Natural killer cell (primary cell): Measurements from ENCODE around the gene ST6GAL1. TPM values are rescaled to one million over a fixed set of nuclear protein-coding genes. Genes with fewer than 3 reads are reported as not detected.

ENCODE experiments used
- ATAC-seq, 3 donors: fragments of 150-1000 bp in 2 of 3; fragments of 200-7000 bp in 1 of 3; cut with Tn5 transposase; 1 replicate in 1 of 3; 2 replicates in 2 of 3; pipeline ENCODE4 v1.10.0; 2021; ENCODE audit warnings: mild to moderate bottlenecking in 2 of 3, moderate library complexity in 2 of 3
- DNase-seq, 2 donors: peaks; one replicate each; pipeline versions ENCODE4 v3.0.0 to v3.0.0-alpha.2; 2013 to 2021; ENCODE audit warnings: mixed read lengths in 1 of 2
- H3K27ac ChIP-seq: one replicate; pipeline ENCODE4 v1.5.1; 2013; ENCODE audit warnings: mild to moderate bottlenecking, low read length
- H3K27me3 ChIP-seq: one replicate; pipeline ENCODE4 v1.6.1; 2013; ENCODE audit warnings: low read length; ENCODE audit not compliant: control insufficient read depth, insufficient read depth
- H3K36me3 ChIP-seq: one replicate; pipeline ENCODE4 v1.6.1; 2013; ENCODE audit warnings: low read length; ENCODE audit not compliant: control insufficient read depth, insufficient read depth
- H3K4me1 ChIP-seq: one replicate; pipeline ENCODE4 v1.6.1; 2013; ENCODE audit warnings: low read length; ENCODE audit not compliant: control insufficient read depth, insufficient read depth
- H3K4me3 ChIP-seq: one replicate; pipeline ENCODE4 v1.5.1; 2013; ENCODE audit warnings: low read length
- H3K9me3 ChIP-seq: one replicate; pipeline ENCODE4 v1.6.1; 2013; ENCODE audit warnings: low read length; ENCODE audit not compliant: control insufficient read depth, insufficient read depth
- H3K27ac Mint-ChIP-seq, 2 donors: one replicate each; pipeline ENCODE4 v1.8.0; 2022; ENCODE audit warnings: mild to moderate bottlenecking in 2 of 2, mixed read lengths in 2 of 2, moderate library complexity in 1 of 2
- H3K27me3 Mint-ChIP-seq, 2 donors: one replicate each; pipeline ENCODE4 v1.8.0; 2022; ENCODE audit warnings: low read depth in 2 of 2, mixed read lengths in 2 of 2
- H3K36me3 Mint-ChIP-seq: one replicate; pipeline ENCODE4 v1.8.0; 2022; ENCODE audit warnings: mixed read lengths
- H3K4me1 Mint-ChIP-seq, 2 donors: one replicate each; pipeline ENCODE4 v1.8.0; 2022; ENCODE audit warnings: mixed read lengths in 2 of 2
- H3K4me3 Mint-ChIP-seq: one replicate; pipeline ENCODE4 v1.8.0; 2022; ENCODE audit warnings: mild to moderate bottlenecking, moderate library complexity, mixed read lengths
- H3K9me3 Mint-ChIP-seq, 2 donors: one replicate each; pipeline ENCODE4 v1.8.0; 2022; ENCODE audit warnings: mixed read lengths in 2 of 2
- WGBS: methylation state at CpG from one replicate; pipeline ENCODE4 v1.1.7; 2013; ENCODE audit warnings: missing lambda C conversion rate; ENCODE audit not compliant: insufficient coverage; 5-methylcytosine and 5-hydroxymethylcytosine counted together
- intact Hi-C: fragments of 100-400 bp; cut with micrococcal nuclease; formaldehyde crosslinking; loops from one replicate; pipeline ENCODE4 v1.14.2; 2022
- total RNA-seq, 4 donors: library from RNA; stranded (reverse); fragments of 120-200 nt in 1 of 4; gene quantifications; one replicate each; pipeline versions ENCODE4 v1.2.3 to v1.2.4, GENCODE V29; 2013 to 2022
- TF ChIP-seq, protein P1 (sequence below): fragments of 200-600 bp; IDR thresholded peaks from one replicate; pipeline ENCODE4 v1.8.0; 2022; ENCODE audit warnings: antibody characterized with exemption

ST6GAL1 gene
- total RNA-seq, 3 donors from 2014 or later (not counting 1 experiment from before 2014, with no cell fraction given): 121 to 182 (median 146) TPM

DNA sequence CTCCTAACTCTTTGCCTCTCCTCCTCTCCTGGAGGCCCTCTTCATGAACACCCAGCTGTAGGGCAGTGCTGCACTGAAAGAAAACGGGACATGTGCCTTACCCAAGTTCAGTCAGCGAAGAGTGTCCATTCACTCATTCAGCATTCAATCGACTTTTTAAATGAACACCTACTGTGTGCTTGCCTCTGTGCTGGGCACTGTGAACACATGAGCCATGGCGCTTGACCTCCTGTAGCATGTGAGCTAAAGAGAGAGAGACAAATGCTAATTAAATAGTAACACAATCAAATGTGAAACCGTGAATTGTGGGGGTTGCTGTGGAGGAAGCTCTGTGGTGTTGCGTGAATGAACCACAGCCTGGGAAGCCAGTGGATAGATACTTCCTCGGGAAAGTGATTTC is 43.4 kb downstream of the ST6GAL1 start:
- H3K36me3 Mint-ChIP-seq: peaks cover 7% of the 10 kb centered on the region
- no peak for ATAC-seq
- WGBS: 65% methylated on average over 7 of the region's 7 CpGs

DNA sequence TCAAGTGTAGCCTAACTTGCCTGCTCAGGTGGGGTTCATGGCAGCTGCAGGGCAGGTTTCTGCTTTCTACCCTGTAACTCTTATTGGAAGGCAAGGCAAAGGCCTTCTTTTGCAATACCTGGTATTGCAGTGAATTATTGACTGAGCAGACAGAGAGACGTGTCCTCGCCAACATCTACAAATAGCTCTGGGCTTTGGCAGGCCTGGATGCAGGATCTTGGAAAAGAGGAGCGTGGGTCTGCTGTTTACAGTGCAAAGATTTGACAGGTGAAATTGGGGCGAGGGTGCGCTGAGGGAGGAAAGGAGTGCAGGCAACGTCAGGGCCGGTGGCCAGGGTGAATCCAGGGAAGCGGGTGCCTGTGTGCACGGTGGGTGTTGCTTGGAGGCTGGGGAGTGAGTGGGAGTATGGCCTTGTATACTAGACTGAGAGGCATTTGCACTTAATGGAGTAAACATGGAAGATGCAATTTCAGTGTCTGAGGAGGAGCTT is 44.5 kb downstream of the ST6GAL1 start:
- TF ChIP-seq, protein P1, sequence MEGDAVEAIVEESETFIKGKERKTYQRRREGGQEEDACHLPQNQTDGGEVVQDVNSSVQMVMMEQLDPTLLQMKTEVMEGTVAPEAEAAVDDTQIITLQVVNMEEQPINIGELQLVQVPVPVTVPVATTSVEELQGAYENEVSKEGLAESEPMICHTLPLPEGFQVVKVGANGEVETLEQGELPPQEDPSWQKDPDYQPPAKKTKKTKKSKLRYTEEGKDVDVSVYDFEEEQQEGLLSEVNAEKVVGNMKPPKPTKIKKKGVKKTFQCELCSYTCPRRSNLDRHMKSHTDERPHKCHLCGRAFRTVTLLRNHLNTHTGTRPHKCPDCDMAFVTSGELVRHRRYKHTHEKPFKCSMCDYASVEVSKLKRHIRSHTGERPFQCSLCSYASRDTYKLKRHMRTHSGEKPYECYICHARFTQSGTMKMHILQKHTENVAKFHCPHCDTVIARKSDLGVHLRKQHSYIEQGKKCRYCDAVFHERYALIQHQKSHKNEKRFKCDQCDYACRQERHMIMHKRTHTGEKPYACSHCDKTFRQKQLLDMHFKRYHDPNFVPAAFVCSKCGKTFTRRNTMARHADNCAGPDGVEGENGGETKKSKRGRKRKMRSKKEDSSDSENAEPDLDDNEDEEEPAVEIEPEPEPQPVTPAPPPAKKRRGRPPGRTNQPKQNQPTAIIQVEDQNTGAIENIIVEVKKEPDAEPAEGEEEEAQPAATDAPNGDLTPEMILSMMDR: no peak
- ATAC-seq: no peak

More for the DNA sequence above, 43.4 kb downstream of the ST6GAL1 start:
- H3K4me3 Mint-ChIP-seq: no peak overlapping the region
- Histone ChIP-seq H3K27ac (no peak overlapping the region), H3K4me1 (no peaks in the 10 kb centered on the region), H3K4me3 (no peak overlapping the region), H3K27me3 (no peaks in the 10 kb centered on the region), H3K9me3 (no peaks in the 10 kb centered on the region), H3K36me3 (peaks cover 71% of the 10 kb centered on the region)
- DNase-seq: no peak
- H3K4me1 Mint-ChIP-seq: peaks cover 47 to 62% of the 10 kb centered on the region in 2 donors
- H3K27me3 Mint-ChIP-seq: no peaks in the 10 kb centered on the region
- peak overlapping the region; percentile 50 to 51 for H3K27ac Mint-ChIP-seq
- TF ChIP-seq, protein P1: no peak
- H3K9me3 Mint-ChIP-seq: no peaks in the 10 kb centered on the region
- intact Hi-C loops: no loop called here

DNA sequence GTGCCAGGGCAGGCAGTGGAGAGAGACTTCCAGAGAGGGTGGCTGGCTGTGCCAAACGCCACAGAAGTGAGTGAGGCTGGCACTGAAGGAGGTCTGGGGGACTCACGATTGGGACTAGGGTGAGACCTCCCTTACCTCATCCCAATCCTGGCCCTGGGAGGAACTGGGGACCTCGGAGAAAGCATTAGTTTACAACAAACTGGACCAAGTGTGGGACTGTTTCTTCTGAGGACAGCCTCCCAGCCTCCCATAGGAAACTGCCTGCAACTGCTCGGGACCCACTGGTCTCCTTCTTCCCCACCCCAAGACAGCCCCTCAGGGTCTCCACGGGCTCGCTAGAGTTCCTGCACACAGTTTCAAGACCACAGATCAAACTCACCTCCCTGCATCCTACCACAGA is 45.4 kb downstream of the ST6GAL1 start:
- ATAC-seq (no peak), DNase-seq (no peak)
- no peaks in the 10 kb centered on the region for H3K9me3 ChIP-seq
- no peaks in the 10 kb centered on the region for H3K27me3 ChIP-seq
- Mint-ChIP-seq H3K36me3 (no peaks in the 10 kb centered on the region), H3K27ac (peak overlapping the region; percentile 51 to 68), H3K4me1 (peaks cover 47 to 55% of the 10 kb centered on the region in 2 donors), H3K4me3 (no peak overlapping the region), H3K27me3 (no peaks in the 10 kb centered on the region), H3K9me3 (no peaks in the 10 kb centered on the region)
- intact Hi-C loops: no loop called here
- no peak overlapping the region for H3K27ac ChIP-seq
- H3K36me3 ChIP-seq: peaks cover 80% of the 10 kb centered on the region
- H3K4me1 ChIP-seq: no peaks in the 10 kb centered on the region
- TF ChIP-seq, protein P1: no peak
- H3K4me3 ChIP-seq: no peak overlapping the region
- WGBS: 90% methylated on average over 6 of the region's 6 CpGs

More for the DNA sequence above, 44.5 kb downstream of the ST6GAL1 start:
- Histone ChIP-seq H3K27me3 (no peaks in the 10 kb centered on the region), H3K4me3 (no peak overlapping the region), H3K9me3 (no peaks in the 10 kb centered on the region), H3K36me3 (peaks cover 79% of the 10 kb centered on the region), H3K27ac (no peak overlapping the region), H3K4me1 (no peaks in the 10 kb centered on the region)
- DNase-seq: no peak
- WGBS: 99% methylated on average over 9 of the region's 9 CpGs
- no peaks in the 10 kb centered on the region for H3K36me3 Mint-ChIP-seq
- no peaks in the 10 kb centered on the region for H3K27me3 Mint-ChIP-seq
- H3K27ac Mint-ChIP-seq: peak overlapping the region; percentile 51 to 68
- H3K9me3 Mint-ChIP-seq: no peaks in the 10 kb centered on the region
- H3K4me3 Mint-ChIP-seq: no peak overlapping the region
- intact Hi-C loops: no loop called here
- peaks cover 45 to 58% of the 10 kb centered on the region in 2 donors for H3K4me1 Mint-ChIP-seq
